ENCODE measurements around the gene DAD1.

DAD1 gene

DNA sequence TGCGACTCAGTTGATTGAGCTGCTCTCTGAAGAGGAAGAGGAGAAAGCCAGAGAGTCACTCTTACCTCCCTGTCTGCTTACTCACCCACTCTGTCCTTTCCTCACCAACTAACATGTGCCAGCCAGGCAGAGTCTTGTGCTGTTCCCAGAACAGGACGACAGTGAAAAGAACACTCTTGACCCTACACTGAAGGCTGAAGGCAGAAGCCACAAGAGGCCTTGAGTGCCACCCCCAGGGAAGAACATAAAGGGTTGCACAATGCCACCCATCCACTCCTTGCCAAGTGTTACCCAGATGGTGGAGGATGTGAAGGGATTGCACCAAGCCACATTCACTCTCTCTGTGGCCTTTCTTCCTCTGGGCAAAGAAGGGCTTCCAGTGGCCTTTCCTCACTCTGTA, 21.9 kb upstream of the DAD1 start:
- FAIRE-seq (no peak), DNase-seq (ENCODE audit: insufficient read length, low spot score) (no peak)
- TF ChIP-seq, protein P1, sequence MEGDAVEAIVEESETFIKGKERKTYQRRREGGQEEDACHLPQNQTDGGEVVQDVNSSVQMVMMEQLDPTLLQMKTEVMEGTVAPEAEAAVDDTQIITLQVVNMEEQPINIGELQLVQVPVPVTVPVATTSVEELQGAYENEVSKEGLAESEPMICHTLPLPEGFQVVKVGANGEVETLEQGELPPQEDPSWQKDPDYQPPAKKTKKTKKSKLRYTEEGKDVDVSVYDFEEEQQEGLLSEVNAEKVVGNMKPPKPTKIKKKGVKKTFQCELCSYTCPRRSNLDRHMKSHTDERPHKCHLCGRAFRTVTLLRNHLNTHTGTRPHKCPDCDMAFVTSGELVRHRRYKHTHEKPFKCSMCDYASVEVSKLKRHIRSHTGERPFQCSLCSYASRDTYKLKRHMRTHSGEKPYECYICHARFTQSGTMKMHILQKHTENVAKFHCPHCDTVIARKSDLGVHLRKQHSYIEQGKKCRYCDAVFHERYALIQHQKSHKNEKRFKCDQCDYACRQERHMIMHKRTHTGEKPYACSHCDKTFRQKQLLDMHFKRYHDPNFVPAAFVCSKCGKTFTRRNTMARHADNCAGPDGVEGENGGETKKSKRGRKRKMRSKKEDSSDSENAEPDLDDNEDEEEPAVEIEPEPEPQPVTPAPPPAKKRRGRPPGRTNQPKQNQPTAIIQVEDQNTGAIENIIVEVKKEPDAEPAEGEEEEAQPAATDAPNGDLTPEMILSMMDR (IDR thresholded peaks at IDR 0.05; ENCODE audit: insufficient read depth, missing control alignments) = no peak

DNA sequence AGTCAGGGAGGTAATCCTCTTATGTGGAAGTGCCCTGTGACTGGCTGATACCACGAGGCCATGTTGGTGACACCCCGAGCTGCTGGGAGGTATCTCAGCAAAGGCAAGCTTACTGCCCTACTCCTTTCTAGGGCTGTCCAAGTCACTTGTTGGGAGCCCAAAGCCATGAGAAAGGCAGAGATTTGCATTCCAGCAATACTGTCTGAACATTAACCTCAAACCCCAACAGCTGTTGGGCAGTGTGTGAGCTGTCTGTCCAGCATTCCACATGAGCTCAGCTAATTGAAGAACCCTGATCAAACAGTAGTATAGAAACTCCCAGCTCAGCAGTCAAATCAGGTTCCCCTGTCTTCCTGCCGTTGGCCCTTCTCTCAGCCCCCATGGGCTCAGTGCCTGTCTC, 18.3 kb upstream of the DAD1 start:
- no peak for DNase-seq (ENCODE audit: insufficient read length, low spot score)
- FAIRE-seq = no peak
- TF ChIP-seq, protein P1 (IDR thresholded peaks at IDR 0.05; ENCODE audit: insufficient read depth, missing control alignments) = no peak

DNA sequence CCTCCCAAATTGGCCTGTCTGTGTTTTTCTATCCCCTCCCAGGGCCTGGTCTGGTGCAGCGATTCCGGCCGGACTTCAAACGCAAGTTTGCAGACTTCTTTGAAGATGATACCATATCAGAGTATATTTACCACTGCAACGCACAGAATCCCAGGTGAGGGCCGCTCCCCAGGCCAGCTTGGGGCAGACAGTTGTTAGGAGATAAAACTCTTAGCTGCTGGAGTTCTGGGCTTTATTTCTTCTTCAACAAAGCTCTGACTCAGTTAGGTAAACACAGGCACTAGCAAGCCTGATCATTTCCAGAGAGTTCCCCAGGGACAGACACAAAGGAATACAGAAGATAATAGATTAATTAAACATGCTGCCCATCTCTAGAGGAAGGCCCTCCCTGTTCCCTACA, 17.4 kb upstream of the DAD1 start:
- FAIRE-seq (no peak), DNase-seq (ENCODE audit: insufficient read length, low spot score) (no peak)

DNA sequence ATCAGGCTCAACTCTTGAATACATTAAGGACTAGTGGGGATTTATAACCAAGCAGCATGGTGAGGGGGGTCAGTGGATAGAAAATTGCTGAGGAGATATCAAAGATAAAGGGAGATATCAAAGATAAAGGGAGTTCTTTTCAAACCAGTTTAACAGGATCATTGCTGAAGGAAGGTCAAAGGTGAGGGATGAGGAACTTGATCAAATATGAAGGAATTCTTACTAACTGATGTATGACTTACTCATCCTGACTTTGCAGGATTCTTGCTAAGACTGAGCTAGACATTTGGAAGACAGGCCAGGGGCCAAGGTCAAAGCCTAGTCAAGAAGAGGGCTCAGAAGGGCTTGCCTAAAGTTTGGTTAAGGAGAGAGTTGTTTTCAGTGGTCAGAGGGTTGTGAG, 13.8 kb upstream of the DAD1 start:
- DNase-seq (ENCODE audit: insufficient read length, low spot score) (no peak), FAIRE-seq (no peak)
- TF ChIP-seq, protein P1 (IDR thresholded peaks at IDR 0.05; ENCODE audit: insufficient read depth, missing control alignments) = no peak

More for the DNA sequence above, 17.4 kb upstream of the DAD1 start:
- TF ChIP-seq, protein P1 (IDR thresholded peaks at IDR 0.05; ENCODE audit: insufficient read depth, missing control alignments) = no peak

DNA sequence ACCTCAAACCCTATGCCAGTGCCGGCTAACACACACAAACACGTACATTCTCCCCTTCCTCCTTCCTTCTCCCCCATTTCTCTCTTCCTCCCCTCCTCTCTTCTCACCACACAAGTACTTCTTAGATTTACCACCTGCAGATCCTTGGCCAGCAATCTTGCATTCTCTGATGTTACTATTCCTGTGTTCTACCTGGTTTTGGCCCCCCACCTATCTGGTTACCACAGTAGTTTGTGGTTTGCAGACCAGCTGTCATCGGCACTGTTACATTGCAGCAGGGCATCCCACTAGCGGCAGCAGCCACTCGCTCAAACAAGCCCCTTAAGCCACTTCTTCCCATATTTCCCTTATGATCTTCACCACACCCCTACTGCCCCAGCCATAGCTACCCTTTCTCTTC, 13.0 kb upstream of the DAD1 start:
- TF ChIP-seq, protein P1 (IDR thresholded peaks at IDR 0.05; ENCODE audit: insufficient read depth, missing control alignments) = no peak
- DNase-seq (ENCODE audit: insufficient read length, low spot score) (no peak), FAIRE-seq (no peak)

DNA sequence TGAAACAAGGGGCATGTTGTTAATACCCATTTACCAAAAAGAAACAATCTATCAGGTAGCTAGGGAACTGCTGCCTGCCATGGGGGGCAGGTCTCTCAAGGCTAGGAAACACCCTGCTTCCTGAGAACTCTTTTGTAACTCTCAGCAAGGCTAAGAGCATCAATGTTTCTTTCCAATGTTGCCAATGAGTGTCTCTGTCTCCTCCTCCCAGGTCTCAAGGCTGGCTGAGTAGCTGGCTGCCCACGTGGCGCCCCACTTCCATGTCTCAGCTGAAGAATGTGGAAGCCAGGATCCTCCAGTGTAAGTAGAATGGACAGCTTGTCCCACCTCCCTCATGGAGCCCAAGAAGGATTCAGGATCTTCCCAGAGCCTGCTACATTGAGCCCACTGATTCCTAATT, 12.4 kb upstream of the DAD1 start:
- FAIRE-seq (no peak), DNase-seq (ENCODE audit: insufficient read length, low spot score) (no peak)
- TF ChIP-seq, protein P1 (IDR thresholded peaks at IDR 0.05; ENCODE audit: insufficient read depth, missing control alignments) = no peak

DNA sequence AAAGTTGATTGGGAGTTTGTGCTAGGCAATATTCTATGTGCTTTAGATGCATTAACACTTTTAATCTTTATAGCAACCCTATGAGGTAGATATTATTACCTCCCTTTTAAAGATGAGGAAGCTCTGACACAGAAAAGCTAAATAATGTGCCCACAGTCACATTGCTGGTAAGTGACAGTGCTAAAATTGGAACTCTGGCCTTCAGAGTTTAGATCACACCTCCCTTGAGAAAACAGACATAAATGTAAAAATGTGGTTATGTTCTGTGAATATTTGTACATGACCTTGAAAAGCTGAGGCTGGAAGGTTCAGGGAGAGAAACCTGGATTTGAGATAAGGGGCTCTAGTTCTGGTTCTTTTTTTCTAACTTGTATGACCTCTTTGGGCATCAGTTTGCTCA, 11.0 kb upstream of the DAD1 start:
- TF ChIP-seq, protein P1 (IDR thresholded peaks at IDR 0.05; ENCODE audit: insufficient read depth, missing control alignments) = no peak
- DNase-seq (ENCODE audit: insufficient read length, low spot score) (no peak), FAIRE-seq (no peak)
